ENCODE measurements around the gene NRXN3. TPM values are rescaled to one million over a fixed set of nuclear protein-coding genes. Genes with fewer than 3 reads are reported as not detected.

The NRXN3 gene
- total RNA-seq, 1 donor from 2014 or later = 1.6 TPM

GRCh38 chr14:79225815-79226214, 1055.6 kb downstream of the NRXN3 start:
- no peak for DNase-seq (ENCODE audit: low read depth)
- H3K36me3 ChIP-seq (ENCODE audit: control insufficient read depth, insufficient read depth, low read length) = no peaks in the 10 kb centered on the region
- H3K4me3 ChIP-seq (ENCODE audit: low read depth, low read length) = no peak overlapping the region
- no peak for TF ChIP-seq CTCF (IDR thresholded peaks at IDR 0.05; ENCODE audit: insufficient read depth, low read length, poor library complexity, severe bottlenecking)
- no peaks in the 10 kb centered on the region for H3K27me3 ChIP-seq (ENCODE audit: control insufficient read depth, insufficient read depth, low read length)

- DNase-seq (ENCODE audit: low read depth) = no peak
- TF ChIP-seq CTCF (IDR thresholded peaks at IDR 0.05; ENCODE audit: insufficient read depth, low read length, poor library complexity, severe bottlenecking) = no peak
- Histone ChIP-seq H3K27me3 (ENCODE audit: control insufficient read depth, insufficient read depth, low read length) (no peaks in the 10 kb centered on the region), H3K4me3 (ENCODE audit: low read depth, low read length) (no peak overlapping the region), H3K36me3 (ENCODE audit: control insufficient read depth, insufficient read depth, low read length) (no peaks in the 10 kb centered on the region)
Measured at GRCh38 chr14:79229383-79229909, 1059.3 kb downstream of the NRXN3 start.

- Histone ChIP-seq H3K4me3 (ENCODE audit: low read depth, low read length) (no peak overlapping the region), H3K36me3 (ENCODE audit: control insufficient read depth, insufficient read depth, low read length) (no peaks in the 10 kb centered on the region), H3K27me3 (ENCODE audit: control insufficient read depth, insufficient read depth, low read length) (no peaks in the 10 kb centered on the region)
- DNase-seq (ENCODE audit: low read depth) = no peak
- no peak for TF ChIP-seq CTCF (IDR thresholded peaks at IDR 0.05; ENCODE audit: insufficient read depth, low read length, poor library complexity, severe bottlenecking)
Measured at GRCh38 chr14:79242666-79243065, 1072.5 kb downstream of the NRXN3 start.

GRCh38 chr14:79246173-79246572, 1076.0 kb downstream of the NRXN3 start:
- H3K36me3 ChIP-seq (ENCODE audit: control insufficient read depth, insufficient read depth, low read length) = no peaks in the 10 kb centered on the region

GRCh38 chr14:79248126-79248525, 1078.0 kb downstream of the NRXN3 start:
- H3K36me3 ChIP-seq (ENCODE audit: control insufficient read depth, insufficient read depth, low read length) = no peaks in the 10 kb centered on the region
- TF ChIP-seq CTCF (IDR thresholded peaks at IDR 0.05; ENCODE audit: insufficient read depth, low read length, poor library complexity, severe bottlenecking) = no peak
- no peak for DNase-seq (ENCODE audit: low read depth)
- no peak overlapping the region for H3K4me3 ChIP-seq (ENCODE audit: low read depth, low read length)
- H3K27me3 ChIP-seq (ENCODE audit: control insufficient read depth, insufficient read depth, low read length) = no peaks in the 10 kb centered on the region

More at GRCh38 chr14:79246173-79246572, 1076.0 kb downstream of the NRXN3 start:
- H3K27me3 ChIP-seq (ENCODE audit: control insufficient read depth, insufficient read depth, low read length) = no peaks in the 10 kb centered on the region
- no peak for DNase-seq (ENCODE audit: low read depth)
- no peak for TF ChIP-seq CTCF (IDR thresholded peaks at IDR 0.05; ENCODE audit: insufficient read depth, low read length, poor library complexity, severe bottlenecking)
- H3K4me3 ChIP-seq (ENCODE audit: low read depth, low read length) = no peak overlapping the region

GRCh38 chr14:79248771-79249170, 1078.6 kb downstream of the NRXN3 start:
- no peaks in the 10 kb centered on the region for H3K27me3 ChIP-seq (ENCODE audit: control insufficient read depth, insufficient read depth, low read length)
- no peak for TF ChIP-seq CTCF (IDR thresholded peaks at IDR 0.05; ENCODE audit: insufficient read depth, low read length, poor library complexity, severe bottlenecking)
- DNase-seq (ENCODE audit: low read depth) = no peak
- H3K36me3 ChIP-seq (ENCODE audit: control insufficient read depth, insufficient read depth, low read length) = no peaks in the 10 kb centered on the region
- no peak overlapping the region for H3K4me3 ChIP-seq (ENCODE audit: low read depth, low read length)
